ENCODE data around the gene IL22.

IL22 gene

DNA sequence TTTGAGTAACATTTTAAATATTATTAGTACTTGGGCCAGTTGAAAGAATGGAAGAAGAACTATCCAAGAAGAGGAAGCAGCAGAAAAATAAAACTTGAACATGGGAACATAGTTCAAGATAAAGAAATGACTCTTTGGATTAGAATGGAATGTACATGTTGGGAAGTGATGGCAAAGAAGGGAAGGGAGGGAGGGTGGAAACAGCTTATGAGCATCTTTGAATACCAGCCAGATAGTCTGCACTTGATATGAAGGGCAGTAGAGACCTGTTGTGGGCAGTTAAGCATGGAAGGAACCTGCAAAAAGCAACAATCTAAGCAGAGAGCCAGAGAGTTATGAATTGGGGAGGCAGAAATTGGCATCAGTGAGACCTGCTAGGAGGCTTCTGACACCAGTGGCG lies 10.0 kb upstream of the IL22 start:
- peak; percentile 36 for DNase-seq

DNA sequence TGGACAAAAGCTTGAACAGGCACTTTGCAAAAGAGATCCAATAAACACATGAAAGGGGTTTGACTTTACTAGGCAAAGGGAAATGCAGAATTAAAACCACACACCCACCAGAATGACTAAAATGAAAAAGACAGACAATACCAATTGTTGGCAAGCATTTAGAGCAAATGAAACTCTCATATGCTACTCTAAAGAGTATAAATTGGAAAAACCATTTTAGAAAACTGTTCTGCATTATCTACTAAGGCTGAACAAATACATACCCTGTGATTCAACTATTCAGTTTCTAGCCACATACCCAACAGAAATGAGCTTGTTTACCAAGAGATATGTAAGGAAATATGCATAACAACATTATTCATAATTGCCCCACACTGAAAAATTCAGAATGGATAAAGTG lies 8.5 kb upstream of the IL22 start:
- no peak for DNase-seq

DNA sequence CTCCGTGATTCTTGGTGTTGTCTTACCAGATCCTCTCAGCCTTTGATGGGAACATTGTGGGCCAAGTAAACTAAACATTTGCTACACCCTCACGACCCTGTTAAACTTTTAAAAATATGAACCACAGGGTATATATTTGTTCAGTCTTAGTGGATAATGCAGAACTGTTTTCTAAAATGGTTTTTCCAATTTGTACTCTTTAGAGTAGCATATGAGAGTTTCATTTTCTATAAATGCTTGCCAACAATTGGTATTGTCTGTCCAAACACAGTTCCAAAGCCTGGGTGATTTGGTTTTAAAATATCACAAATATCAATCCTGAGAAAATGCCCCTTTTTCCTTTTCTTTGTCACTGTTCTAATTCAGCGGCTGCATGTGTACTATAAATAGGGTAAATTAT lies 6.7 kb upstream of the IL22 start:
- DNase-seq: no peak

DNA sequence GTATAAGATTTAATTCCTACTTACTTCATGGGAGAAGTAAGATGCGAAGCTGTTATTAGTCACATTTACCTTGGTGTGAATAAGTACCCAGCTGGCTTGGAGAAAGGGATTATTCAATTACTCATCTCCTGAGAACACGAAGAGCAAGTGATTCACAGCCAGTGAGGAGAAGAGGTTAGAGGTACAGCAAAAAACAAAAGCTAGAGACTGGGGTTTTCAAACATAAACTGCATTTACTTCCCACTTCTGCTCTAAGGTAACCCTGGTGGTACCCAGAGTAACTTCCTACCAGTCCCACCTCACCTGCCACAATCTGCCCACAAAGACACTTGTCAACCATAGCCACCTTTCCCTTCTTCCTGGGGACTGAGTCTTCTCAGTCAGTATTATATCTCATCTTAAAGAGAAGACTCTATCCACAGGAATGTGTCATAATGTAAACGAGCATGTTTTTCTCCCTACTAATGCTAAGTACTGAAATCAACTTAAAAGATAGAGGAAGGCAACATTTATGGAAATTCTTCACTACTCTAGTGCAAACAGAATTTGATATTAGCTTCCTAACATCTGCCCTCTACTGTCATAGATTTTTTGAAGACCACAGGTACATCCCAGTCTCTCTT lies 6.0 kb upstream of the IL22 start:
- DNase-seq: peak; percentile 98

DNA sequence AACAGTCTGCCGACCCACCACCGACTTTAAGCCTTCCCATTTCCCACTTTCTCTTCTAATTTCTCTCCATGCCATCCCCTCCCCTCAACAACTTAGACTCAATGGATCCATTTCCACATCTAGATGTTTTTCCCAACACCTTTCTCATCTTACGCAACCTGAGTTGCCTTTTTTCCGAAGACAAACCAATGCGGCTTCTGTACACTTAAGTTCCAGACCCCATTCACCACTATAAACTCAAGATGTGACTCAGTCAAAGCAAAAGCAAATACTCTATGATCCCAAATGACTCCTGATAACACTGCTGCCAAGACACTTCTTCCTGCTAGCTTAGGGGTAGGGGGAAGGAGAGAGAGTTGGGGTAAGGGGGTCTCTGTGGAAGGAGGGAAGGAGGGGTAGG lies 1.3 kb downstream of the IL22 start:
- no peak for DNase-seq

DNA sequence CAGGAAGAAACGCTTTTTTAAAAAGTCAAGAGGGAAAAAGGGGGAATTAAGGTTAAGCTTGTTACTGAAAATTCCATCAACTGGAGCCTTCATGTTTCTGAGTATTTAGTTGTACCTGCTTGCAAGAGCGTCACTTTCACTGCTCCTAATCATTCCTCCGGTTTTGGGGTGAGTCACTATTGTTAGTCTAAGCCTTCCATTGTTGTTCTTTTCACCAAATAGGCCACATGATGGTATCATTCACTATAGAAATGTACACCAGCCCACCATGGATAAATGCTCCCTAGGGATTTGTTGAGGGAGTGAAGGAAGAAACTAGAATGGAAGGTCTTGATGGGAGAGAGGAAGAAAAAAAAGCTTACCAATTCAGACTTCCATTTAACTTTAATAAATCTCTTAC lies 3.0 kb downstream of the IL22 start:
- DNase-seq: no peak

DNA sequence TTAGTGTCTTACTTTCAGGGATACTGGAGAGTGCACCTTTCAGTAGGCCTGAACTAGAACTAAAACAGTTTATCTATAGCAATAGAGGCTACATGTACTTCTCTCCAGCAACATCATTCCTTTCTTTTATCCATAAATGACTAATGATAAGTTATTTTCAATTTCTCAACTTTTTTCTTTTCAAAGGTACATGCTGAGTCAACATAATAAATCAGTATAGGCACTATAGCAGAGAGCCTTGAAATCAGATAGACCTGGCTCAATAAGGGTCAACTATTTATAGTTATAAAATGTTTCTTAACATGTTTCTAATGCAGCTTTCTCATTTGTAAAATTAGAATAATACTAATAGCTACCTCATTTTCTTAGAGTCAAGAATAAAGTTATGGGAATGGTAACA lies 5.6 kb downstream of the IL22 start:
- no peak for DNase-seq

DNA sequence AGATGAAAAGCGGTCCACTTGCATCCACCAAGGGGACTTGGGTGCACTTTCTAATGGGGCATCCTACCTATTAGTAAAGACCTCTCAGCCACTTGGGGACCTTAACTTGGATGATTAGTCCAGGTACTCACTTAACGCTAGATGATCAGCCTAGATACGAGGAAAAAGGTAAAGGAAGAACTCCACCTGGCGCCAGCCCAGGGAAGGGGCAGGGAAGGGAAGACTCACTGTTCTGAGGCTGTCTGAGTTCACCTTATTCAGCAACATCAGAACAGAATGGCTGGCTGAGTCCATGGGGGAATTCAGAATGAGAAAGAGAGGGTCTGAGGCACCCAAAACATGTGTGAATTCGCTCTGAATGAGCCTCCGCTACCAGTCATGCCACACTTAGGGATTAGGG lies 7.1 kb downstream of the IL22 start:
- DNase-seq: no peak

DNA sequence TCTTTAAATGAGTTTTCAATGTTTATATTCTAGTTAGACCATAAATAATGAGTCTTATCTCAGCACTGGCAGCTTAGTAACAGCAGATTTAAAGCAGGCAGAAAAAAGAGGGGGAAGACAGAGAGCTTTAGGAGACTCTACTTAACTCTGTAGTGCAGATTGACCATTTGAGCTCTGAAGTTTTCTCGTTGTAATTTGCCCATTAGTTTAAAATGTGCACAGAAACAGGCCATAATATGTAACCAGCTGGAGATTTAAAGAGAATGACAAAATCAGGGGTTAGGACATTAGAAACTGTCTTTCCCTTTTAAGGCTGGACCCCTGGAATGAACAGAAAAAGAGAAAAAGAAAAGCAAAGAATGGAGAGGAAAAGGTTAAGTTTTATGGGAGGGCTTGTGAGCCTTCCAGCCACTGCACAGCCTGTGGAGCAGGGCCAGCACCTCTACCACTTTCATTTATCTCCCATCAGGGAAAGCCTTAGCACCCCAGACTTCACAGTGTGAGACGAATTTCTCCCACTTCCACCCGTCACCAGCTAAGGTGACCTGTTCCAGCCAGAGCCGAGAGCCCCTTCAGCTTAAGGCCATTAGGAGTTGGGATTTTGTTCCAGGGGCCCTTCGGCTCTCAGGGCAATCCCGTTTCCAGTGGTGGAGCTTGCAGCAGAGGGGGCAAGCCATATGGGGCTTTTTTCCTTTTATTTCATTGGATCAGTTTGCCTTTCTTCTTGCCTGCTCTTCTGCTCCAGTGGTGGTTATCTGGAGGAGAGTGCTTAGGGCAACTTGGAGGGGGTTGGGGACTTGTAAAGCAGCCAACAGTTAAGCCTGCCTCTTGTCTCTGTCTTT lies 8.0 kb downstream of the IL22 start:
- no peak for DNase-seq

DNA sequence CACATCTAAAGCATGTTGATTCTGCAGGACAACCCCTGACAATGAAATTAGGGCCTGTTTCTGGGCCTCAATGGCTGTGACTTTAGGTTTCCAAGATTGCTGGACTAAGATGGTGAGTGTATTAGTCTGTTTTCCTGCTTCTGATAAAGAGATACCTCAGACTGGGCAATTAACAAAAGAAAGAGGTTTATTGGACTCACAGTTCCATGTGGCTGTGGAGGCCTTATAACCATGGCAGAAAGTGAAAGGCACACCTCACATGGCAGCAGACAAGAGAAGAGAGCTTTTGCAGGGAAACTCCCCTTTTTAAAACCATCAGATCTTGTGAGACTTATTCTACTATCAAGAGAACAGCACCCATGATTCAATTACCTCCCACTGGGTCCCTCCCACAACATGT lies 10.6 kb downstream of the IL22 start:
- no peak for DNase-seq

DNA sequence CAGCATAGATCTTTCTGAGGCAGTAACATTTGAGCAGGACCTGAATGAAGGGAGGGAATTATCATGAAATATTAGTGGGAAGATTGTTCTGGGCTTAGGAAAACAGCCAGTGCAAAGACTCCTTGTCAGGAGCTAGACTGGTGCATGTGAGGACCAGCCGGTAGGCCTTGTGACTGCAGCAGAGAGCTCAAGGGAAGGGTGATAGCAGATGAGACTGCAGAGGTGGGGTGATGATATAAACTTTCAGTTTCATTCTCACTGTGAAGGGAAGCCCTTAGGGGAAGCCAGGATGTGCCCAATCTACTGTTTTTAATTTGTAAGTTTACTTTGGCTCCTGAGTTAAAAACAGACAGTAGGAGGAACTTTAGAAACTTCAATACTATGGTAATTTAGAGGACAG lies 12.4 kb downstream of the IL22 start:
- peak; percentile 34 for DNase-seq

DNA sequence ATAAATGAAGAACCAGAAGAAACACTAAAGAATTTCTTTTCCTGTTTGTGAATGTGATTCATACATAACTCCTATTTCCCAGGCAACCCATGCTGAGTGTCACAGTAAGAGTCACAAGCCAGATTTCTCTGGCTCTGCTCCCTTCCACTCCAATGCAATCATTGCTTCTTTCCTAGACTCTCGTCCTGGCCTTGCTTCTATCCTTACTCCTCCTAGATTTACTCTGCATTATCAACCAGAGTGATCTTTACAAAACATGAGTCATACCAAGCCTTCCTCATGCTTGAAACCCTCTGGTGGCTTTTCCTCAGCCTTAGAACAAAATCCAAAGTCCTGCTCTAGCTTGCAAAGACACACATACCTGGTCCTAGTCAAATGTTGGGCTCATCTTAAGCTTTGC lies 13.3 kb downstream of the IL22 start:
- peak; percentile 82 for DNase-seq

DNA sequence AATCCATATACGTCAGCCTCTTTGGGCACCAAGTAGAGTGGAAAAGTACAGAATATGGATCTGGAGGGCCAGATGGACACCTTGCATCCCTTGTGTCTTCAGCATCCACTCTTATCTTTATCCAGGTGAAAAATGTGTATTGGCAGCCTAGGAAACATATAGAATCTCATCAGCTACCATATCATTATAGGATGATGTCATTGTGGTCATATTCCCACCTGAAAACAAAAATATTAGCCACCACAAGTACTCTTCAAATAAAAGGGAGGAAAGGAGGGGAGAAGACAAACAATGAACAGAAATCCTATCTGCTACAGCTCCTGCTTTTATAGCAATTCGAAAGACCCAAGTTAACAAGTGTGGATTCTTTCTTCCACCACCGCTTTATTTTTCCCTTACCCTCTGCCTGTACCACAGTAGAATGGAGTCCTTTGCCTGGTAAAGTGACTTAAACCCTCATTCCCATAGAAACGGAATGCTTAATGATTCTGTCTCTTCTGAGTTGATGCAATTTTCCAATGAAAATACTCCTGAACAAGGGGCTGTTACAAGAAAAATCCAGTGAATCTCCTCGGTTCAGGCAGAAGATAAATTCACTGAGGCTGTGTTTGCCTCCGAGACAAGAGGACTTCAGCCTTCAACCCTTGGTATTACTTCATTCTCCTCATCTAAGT lies 14.0 kb downstream of the IL22 start:
- no peak for DNase-seq

DNA sequence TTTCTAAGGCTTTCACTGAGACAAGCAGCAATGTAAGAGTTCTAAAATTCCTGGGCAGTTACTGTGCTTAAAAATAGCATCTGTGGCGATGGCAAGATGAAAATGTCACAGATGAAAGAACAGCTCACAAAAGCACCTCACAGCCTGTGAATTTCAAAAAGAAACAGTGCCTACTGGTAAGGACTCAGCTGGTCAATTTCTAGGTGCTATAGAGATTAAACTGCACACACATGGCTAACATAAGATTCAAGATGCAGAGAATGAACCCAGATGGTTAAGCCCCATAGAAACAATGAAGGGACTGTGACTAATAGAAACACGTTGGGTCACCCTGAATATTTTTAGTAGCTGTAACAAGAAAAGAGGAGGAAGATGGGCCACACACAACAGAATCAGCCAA lies 15.8 kb downstream of the IL22 start:
- DNase-seq: peak; percentile 66

DNA sequence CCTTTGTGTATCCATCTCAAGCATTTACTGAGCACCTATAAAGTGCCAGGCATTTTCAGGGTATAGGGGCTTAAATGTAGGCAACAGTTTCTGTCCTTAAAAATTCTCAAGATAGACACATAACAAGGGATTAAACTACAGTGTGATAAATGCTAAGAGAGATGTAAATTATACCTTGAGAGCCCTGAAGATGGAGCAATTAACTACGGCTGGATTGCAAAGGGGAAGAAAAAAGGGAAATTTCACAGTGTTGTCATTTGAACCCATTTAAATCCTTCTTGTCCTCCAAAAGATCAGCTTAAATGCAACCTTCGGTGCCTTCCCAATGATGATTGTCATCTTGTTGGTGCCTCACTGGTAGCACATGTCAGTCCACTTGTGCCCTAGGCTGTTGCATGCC lies 16.3 kb downstream of the IL22 start:
- peak; percentile 42 for DNase-seq

DNA sequence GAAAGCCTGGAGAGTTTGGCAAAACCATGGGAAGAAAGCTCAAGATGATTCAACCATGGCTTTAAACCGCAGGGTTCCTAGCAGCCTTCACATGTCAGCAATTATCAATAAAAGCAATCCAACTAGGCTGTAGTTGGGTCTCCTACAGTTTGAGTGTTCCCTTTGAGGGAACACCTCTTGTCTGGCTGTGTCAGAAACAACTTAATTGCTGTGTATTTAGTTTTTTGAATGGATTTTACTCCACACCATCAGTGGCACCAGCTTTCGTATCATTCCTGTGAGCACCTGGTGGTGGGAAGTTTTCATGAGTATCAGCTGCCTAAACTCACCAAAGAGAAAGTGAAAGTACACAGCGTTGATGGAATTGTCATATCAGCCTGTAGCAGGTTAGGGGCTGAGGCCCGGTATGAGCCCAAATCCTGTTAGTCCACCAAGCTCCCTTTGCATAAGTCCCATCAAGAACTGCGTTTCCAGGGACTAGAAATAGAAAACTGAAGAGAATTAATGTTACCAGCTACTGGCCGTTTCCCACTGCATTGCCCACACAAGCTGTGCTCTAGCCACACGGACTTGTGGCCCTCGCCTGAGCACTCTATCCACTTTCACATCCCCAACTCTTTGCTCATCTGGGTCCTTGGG lies 16.9 kb downstream of the IL22 start:
- DNase-seq: no peak

DNA sequence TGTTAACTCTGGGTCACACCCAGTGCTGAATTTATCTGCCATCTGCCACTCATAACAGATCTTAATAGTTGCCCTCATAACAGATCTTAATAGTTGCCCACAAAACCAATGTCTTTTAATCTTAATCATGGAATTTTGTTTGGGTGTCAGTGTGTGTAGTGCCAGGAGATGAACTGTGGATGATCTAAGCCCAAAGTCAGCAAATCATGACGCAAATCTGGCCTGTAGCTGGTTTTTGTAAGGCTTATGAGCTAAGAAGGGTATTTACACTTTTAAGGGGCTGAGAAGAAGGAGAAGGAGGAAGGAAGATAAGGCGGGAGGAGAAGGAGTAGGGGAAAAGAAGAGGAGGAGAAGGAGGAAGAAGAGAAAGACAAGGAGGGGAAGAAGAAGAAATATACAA lies 17.8 kb downstream of the IL22 start:
- no peak for DNase-seq

DNA sequence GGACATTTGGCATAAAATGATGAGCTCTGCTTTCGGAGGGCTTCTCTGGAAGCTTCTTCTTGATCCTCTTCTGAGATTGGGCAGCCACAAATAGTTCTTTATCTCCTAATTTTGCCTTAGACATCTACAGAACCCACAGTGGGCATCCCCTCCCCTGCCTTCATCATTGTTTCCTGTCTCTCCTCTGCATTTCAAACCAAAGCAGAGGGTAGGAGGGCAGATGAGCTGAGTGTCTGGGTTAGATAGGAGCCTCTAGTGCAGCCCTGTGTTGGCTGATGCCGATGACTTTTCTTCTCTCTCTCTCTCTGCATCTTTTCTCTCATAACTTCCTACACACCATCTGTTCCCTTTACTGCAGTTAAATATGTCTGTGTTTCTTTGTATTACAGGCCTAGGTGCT lies 19.3 kb downstream of the IL22 start:
- no peak for DNase-seq

DNA sequence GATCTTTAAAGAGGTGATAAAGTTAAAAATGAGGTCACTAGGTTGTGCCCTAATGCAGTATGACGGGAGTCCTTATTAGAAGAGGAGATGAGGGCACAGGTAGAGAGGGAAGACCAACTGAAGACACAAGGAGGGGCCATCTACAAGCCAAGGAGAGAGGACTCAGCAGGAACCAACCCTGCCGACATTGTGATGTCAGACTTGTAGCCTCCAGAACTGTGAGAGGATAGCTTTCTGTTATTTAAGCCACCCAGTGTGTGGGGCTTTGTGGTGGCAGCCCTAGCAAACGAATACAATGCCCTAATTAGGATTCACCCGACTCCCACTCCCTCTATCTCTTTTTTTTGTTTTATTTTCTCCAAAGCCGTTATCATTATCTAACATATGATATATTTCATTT lies 19.9 kb downstream of the IL22 start:
- no peak for DNase-seq

DNA sequence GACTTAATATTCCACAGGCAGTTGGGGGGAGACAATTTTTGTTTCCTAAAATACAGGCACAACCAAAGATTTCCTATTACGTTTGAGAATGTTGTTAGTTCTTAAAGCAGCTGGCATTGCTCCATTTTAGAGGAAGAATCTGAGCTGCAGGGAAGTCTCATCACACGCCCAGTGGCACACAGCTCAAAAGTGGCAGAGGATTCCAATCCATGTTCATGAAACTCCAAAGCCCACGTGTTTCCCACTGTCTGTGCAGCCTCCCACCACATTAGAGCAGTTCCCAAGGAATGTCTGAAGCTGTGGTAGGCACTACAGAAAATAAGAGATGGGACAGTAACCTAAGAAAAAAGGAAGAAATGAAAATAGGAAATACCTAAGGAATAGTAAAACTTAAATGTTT lies 21.7 kb downstream of the IL22 start:
- DNase-seq: no peak

DNA sequence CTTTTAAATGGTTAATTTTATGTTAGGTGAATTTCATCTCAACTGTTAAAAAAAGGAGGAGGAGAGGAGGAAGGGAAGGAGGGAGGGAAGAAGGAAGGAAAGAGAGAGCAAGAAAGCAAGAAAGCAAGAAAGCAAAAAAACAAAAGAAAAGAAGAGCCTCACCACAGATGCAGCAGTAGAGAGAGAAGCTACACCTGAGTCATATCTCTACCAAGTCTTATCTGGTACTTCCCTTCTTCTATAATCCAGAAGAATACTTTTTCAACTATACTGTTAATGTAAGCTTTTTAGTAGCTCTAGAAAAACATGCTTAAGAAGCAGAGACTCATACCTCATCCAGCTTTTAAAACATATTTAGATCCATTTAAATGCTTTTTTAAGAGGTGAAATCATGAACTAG lies 22.2 kb downstream of the IL22 start:
- DNase-seq: no peak

DNA sequence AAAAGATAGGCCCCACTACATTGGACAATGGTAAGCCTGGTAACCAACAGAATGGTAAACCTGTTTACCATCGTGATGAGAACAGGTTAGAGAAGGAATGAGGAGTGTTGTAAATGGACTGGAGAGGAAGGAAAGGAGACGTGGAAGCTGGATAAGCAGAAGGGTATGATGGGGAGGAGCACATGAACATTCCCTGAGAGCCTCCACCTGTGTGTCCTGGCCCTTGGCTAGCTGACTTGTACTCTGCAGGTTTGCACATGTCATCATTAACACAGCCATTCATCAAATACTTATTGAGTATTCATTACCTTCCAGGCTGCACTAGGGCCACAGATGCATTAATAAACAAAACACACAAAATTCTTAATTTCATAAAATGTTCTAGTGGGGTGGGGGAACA lies 23.4 kb downstream of the IL22 start:
- DNase-seq: no peak

DNA sequence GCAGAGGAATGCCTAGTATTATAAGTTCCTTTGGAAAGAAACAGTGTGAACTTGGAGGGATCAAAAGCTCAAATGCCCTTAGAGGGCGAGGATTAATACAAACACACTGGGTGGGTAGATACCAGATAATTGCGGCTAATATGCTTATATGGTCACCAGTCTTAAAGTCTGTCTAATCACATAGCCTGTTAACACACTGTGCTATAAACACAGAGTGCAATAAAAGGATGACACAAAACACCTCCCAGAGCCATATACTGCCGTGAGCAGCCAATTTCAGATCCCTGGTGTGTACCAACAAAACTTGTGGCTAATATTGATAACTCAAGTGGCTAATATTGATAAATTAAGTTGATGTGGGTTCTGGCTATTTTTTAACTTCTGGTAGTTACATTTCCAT lies 26.0 kb downstream of the IL22 start:
- no peak for DNase-seq

All from HCEC 1CT (cell line).